WI38 (cell line): ENCODE data around the gene NGLY1.

Experiments
- H3K4me3 ChIP-seq: 2 replicates; pipeline ENCODE4 v1.5.1; 2011; ENCODE audit warnings: low read depth, mild to moderate bottlenecking, control low read depth, low read length
- TF ChIP-seq, protein P1 (sequence below): IDR thresholded peaks from 2 replicates; pipeline ENCODE4 v1.5.1; 2012; ENCODE audit warnings: low read depth, mild to moderate bottlenecking, control low read depth, low read length

NGLY1 gene, protein sequence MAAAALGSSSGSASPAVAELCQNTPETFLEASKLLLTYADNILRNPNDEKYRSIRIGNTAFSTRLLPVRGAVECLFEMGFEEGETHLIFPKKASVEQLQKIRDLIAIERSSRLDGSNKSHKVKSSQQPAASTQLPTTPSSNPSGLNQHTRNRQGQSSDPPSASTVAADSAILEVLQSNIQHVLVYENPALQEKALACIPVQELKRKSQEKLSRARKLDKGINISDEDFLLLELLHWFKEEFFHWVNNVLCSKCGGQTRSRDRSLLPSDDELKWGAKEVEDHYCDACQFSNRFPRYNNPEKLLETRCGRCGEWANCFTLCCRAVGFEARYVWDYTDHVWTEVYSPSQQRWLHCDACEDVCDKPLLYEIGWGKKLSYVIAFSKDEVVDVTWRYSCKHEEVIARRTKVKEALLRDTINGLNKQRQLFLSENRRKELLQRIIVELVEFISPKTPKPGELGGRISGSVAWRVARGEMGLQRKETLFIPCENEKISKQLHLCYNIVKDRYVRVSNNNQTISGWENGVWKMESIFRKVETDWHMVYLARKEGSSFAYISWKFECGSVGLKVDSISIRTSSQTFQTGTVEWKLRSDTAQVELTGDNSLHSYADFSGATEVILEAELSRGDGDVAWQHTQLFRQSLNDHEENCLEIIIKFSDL

DNA sequence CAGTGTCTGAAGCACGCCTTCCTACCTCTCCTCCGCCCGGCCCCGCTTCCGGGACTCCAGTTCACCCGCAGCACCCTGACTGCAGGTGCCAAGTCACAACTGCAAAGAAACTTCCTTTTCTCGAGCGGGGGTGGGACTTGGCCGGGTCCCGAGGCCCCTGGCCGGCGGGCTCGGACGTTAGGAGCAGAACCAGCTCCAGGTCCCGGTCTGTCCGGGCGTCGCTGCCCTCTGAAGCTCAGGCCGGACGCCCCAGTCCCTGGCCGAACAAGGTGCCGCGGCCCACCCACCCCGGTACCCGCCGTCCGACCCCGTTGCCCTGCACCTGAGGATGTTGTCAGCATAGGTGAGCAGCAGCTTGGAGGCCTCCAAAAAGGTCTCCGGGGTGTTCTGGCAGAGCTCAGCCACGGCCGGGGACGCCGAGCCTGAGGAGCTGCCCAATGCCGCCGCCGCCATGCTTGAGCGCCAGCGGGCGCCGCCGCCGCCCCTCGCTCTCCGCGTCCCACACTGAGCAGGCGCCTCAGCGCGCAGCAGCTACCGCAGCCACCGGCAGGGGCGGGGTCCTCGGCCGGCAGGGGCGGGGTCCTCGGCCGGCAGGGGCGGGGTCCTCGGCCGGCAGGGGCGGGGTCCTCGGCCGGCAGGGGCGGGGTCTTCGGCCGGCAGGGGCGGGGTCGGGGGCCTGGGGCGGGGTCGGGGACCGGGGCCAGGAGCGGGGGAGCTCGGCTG lies at the start of gene NGLY1:
Gene NGLY1, minus strand, starts transcription at position 506 of the 723 bp plus-strand sequence. Its CDS starts 53 bp downstream, at position 453.
- peak within 1 kb of the TSS; percentile 88 for H3K4me3 ChIP-seq
- TF ChIP-seq, protein P1, sequence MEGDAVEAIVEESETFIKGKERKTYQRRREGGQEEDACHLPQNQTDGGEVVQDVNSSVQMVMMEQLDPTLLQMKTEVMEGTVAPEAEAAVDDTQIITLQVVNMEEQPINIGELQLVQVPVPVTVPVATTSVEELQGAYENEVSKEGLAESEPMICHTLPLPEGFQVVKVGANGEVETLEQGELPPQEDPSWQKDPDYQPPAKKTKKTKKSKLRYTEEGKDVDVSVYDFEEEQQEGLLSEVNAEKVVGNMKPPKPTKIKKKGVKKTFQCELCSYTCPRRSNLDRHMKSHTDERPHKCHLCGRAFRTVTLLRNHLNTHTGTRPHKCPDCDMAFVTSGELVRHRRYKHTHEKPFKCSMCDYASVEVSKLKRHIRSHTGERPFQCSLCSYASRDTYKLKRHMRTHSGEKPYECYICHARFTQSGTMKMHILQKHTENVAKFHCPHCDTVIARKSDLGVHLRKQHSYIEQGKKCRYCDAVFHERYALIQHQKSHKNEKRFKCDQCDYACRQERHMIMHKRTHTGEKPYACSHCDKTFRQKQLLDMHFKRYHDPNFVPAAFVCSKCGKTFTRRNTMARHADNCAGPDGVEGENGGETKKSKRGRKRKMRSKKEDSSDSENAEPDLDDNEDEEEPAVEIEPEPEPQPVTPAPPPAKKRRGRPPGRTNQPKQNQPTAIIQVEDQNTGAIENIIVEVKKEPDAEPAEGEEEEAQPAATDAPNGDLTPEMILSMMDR = no peak

DNA sequence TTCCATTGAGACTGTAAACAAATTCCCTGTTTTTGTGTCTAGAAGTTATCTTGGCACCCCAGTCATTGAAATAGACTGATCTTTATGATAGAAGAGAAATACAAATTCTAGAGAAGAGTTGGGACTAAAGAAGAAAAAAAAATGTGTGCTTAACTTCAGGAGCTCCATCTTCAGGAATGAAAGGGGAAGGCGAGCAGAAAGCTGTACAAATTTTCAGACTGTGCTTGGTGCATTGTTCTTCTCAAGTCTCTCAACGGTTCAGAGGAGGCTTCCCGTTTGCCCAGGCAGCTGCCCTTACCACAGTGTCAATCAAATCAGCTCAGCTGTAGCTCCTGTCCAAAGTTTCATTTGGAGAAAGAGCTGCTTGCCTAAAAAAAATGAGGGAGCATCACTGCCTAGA lies 48.3 kb upstream of the NGLY1 start:
- H3K4me3 ChIP-seq = no peak overlapping the region

DNA sequence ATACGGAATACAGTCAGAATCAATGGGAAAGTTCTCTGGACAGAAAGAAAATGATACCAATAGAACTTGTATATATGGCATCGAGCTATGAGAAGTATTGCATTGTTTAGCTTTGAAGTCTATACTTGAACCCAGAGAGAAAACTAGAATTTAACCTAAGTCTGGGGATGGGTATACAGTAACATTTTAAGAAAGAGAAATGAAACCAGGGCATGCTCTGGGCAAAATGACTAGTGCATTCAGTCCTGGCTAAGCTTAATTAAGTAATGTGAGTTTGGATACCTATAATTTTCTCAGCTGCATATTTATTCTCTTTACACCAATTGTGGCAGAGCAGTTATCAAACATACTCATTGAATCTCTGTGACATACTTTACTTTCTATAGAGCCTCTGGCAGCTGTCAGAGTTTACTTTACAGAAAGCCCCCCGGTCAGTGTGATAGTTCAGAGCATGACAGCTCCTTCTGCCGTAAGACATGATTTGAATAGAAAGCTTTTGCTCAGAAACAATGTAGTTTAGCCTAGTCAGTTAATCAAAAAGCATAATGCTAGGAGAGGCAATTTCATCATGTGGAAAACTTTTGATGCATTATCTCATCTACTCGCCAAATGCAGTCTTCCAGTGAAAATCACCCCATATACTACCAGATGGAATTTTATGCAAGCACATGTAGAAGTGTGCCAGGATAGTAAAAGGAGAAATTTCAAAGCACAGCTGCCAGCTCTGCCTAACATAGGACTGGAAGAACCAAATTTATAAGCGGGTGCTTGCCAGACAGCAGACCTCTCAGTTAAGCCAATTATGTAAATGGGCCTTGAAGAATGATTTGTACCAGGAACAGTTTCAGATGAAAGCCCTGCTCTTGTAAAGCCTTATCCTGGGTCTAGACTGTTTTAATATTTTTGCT lies 47.4 kb upstream of the NGLY1 start:
- H3K4me3 ChIP-seq = no peak overlapping the region
- TF ChIP-seq, protein P1 = no peak

More for the DNA sequence above, 48.3 kb upstream of the NGLY1 start:
- TF ChIP-seq, protein P1 = no peak

DNA sequence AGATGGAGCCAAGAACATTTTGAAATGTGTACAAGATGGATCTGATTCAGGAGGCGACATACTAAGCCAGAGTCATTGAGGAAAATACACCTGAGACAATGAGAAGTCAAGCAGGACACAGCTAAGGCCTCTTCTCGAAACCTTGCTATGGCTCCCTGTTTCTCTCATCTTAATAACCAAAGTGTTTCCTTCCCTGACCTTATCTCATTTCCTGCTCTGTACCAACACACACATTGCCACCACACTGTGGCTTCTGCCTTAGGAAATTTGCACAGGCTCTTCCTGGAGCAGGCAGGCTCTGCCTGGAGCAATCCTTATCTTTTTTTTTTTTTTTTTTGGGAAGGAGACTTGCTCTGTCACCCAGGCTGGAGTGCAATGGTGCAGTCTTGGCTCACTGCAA lies 43.3 kb upstream of the NGLY1 start:
- no peak overlapping the region for H3K4me3 ChIP-seq
- TF ChIP-seq, protein P1 = no peak

DNA sequence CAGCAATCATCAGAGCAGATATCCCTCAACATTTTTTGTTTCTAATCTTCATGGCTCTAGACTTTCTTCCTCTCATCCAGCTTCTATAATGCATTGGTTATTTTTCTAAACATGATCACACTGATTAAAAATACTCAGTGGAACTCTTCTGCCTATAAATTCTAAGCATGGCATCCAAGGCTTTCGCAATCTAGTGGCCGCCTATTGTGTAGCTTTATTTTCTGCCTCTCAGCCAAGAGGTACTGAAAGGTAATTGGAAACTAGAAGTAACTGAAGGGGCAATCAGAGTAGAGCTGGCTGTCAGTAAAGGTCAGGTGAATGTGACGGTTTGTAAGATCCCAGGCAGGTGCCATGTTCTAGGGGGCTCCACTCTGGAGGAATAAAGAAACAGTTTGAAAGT lies 40.1 kb upstream of the NGLY1 start:
- no peak overlapping the region for H3K4me3 ChIP-seq
- TF ChIP-seq, protein P1 = no peak

DNA sequence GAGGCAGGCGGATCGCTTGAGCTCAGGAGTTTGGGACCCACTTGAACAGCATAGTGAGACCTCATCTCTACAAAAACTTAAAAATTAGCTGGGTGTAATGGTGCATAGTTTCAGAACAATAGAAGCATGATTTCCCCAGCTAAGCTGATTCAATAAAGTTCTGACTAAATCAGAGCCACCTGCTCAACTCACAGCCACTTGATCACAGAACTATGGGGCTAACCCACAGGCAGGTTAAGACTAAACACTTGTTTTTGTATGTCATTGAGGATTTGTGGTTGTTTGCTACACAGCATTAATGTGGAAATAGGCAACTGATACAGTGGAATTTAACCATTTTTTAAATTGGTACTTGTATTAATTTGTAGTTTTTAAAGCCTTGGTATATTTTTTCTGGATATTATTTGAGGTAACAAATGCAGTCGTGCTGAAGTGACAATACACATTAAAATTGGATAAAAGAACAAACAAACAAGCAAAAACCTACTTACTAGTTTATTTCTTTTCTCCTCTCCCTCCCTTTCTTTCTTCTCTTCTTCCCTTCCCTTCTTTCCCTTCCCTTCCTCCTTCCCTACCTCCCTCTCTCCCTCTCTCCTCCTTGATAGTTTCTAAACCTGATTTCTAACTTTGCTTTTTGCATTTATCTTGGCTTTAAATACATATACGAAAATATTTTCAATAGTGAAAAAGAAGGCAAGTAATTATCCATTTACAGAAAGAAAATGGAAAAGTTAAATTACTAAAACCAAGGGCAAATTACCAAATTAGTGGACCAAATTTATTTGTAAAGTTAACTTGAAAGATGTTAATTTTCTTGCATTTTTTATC lies 38.7 kb upstream of the NGLY1 start:
- TF ChIP-seq, protein P1 = no peak
- no peak overlapping the region for H3K4me3 ChIP-seq
